Testis (tissue), 3 donors: ENCODE results near the gene DNER. TPM values are rescaled to one million over a fixed set of nuclear protein-coding genes. Genes with fewer than 3 reads are reported as not detected.
A peak's percentile ranks its signal among the peaks of the same experiment; 100 is the strongest.

ENCODE experiments used
- DNase-seq: peaks from one replicate; pipeline ENCODE4 v3.0.0-alpha.2; 2019
- H3K27ac ChIP-seq, 2 donors: fragments of 200-600 bp; sonication (generic); one replicate each; pipeline ENCODE4 v1.5.1; 2019
- H3K27me3 ChIP-seq: fragments of 200-600 bp; sonication (generic); one replicate; pipeline ENCODE4 v1.5.1; 2019
- H3K36me3 ChIP-seq: fragments of 200-600 bp; sonication (generic); one replicate; pipeline ENCODE4 v1.5.1; 2017; ENCODE audit warnings: low read depth; ENCODE audit errors: missing control alignments
- H3K4me1 ChIP-seq: fragments of 200-600 bp; sonication (generic); one replicate; pipeline ENCODE4 v1.5.1; 2019
- H3K4me3 ChIP-seq, 2 donors: fragments of 200-600 bp; sonication (generic); one replicate each; pipeline ENCODE4 v1.5.1; 2017 to 2019
- H3K9me3 ChIP-seq: fragments of 200-600 bp; sonication (generic); one replicate; pipeline ENCODE4 v1.5.1; 2017
- POLR2A ChIP-seq: fragments of 450-650 bp; IDR thresholded peaks from one replicate; pipeline ENCODE4 v1.6.1; 2017; ENCODE audit warnings: antibody characterized with exemption, mild to moderate bottlenecking, moderate library complexity
- WGBS, 2 donors: methylation state at CpG; one replicate each; pipeline ENCODE4 v1.1.5; 2018; 5-methylcytosine and 5-hydroxymethylcytosine counted together
- intact Hi-C: fragments of 100-400 bp; cut with DNase I; formaldehyde crosslinking; loops from one replicate; pipeline ENCODE4 v1.15.1; 2023; ENCODE audit warnings: low total_unique reads
- polyA plus RNA-seq: library from polyadenylated mRNA; stranded (reverse); fragments of 350-450 nt; fragmentation: Illumina TruSeq; extraction: RNeasy Lipid Tissue Mini Kit (QIAGEN cat#74804); gene quantifications from one replicate; pipeline ENCODE4 v1.2.3, GENCODE V29; 2014; ENCODE audit warnings: low read depth, low replicate concordance; ENCODE audit not compliant: insufficient read depth
- total RNA-seq, 2 donors: library from RNA; depleted of rRNA; stranded (reverse); fragments of >200 nt; gene quantifications; one replicate each; pipeline ENCODE4 v1.2.3, GENCODE V29; 2016
- TF ChIP-seq, protein P1 (sequence below), 3 experiments: fragments of 450-650 bp in 2 of 3; fragments of 200-600 bp in 1 of 3; sonication (generic) in 1 of 3; IDR thresholded peaks; one replicate each; pipeline ENCODE4 v1.5.1; 2016 to 2019; ENCODE audit warnings: antibody characterized with exemption in 3 of 3, mild to moderate bottlenecking in 2 of 3, moderate library complexity in 1 of 3

The DNER gene
- total and polyA plus RNA-seq, 3 donors from 2014 or later, result 2.0 to 4.8 (median 2.9) TPM

DNA sequence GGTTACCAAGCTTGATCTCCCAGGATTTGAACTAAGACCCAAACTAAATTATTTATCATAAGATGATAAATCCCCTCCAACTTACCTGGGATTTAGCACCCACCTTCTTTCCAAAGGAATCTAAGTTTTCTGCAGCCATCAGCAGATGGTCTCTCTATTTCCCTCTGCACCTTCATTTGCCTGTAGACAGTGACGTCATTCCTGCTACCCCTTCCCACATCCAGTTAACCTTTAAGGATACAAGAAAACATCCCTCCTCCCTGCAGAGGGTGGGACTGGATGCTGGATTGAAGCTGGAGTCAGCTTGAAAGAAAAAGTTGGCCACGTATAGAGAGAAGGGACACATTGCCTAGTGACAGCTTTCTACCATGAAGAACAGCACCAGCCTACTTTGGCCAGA is 3.7 kb upstream of the DNER start:
- WGBS, 2 donors, result 48 to 53% methylated on average over 2 of the region's 2 CpGs
- Histone ChIP-seq H3K9me3 (no peaks in the 10 kb centered on the region), H3K27me3 (no peaks in the 10 kb centered on the region), H3K4me3 (no peak overlapping the region), H3K4me1 (peaks cover 17% of the 10 kb centered on the region), H3K36me3 (no peaks in the 10 kb centered on the region), H3K27ac (no peak overlapping the region)
- TF ChIP-seq POLR2A, result no peak
- TF ChIP-seq, protein P1, sequence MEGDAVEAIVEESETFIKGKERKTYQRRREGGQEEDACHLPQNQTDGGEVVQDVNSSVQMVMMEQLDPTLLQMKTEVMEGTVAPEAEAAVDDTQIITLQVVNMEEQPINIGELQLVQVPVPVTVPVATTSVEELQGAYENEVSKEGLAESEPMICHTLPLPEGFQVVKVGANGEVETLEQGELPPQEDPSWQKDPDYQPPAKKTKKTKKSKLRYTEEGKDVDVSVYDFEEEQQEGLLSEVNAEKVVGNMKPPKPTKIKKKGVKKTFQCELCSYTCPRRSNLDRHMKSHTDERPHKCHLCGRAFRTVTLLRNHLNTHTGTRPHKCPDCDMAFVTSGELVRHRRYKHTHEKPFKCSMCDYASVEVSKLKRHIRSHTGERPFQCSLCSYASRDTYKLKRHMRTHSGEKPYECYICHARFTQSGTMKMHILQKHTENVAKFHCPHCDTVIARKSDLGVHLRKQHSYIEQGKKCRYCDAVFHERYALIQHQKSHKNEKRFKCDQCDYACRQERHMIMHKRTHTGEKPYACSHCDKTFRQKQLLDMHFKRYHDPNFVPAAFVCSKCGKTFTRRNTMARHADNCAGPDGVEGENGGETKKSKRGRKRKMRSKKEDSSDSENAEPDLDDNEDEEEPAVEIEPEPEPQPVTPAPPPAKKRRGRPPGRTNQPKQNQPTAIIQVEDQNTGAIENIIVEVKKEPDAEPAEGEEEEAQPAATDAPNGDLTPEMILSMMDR (IDR thresholded peaks at IDR 0.05), result no peak
- intact Hi-C loops, result no loop called here
- DNase-seq, result no peak

DNA sequence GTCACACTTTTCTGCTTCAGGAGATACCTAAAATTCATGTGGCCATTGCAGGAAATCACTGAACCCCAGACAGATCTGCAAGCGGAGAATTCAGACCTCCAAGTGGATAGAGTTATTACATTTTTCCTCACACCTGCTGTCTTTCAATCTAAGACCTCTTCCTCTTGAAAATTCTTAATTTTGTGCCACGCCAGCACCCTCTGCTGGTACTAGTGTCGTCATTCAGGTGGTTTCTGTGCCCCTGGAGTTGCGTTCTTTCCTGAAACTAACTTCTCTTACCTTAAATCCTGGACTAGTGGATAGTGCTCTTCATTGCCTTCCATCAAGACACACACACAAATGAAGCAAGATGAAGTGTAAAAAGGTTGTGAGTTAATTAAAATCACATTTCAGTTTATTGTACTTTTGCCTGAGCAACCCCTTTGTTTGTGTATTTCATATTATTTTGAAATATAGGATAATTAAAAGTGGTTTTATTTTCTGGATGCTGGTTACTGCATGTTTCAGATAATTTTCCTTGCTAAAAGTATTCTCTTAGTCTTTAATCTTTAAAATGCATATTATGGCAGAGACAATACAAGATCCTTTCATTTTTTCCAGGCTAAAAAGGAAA is 1.6 kb upstream of the DNER start:
- DNase-seq, result peak; percentile 31
- Histone ChIP-seq H3K4me1 (peaks cover 17% of the 10 kb centered on the region), H3K4me3 (no peak overlapping the region), H3K27me3 (no peaks in the 10 kb centered on the region), H3K27ac (no peak overlapping the region), H3K9me3 (no peaks in the 10 kb centered on the region), H3K36me3 (no peaks in the 10 kb centered on the region)
- intact Hi-C loops, result no loop called here
- TF ChIP-seq POLR2A, result no peak
- TF ChIP-seq, protein P1 (IDR thresholded peaks at IDR 0.05), result peak in 1 of 3 experiments; percentile 21
- WGBS, 2 donors, result 18 to 19% methylated on average over 4 of the region's 4 CpGs

DNA sequence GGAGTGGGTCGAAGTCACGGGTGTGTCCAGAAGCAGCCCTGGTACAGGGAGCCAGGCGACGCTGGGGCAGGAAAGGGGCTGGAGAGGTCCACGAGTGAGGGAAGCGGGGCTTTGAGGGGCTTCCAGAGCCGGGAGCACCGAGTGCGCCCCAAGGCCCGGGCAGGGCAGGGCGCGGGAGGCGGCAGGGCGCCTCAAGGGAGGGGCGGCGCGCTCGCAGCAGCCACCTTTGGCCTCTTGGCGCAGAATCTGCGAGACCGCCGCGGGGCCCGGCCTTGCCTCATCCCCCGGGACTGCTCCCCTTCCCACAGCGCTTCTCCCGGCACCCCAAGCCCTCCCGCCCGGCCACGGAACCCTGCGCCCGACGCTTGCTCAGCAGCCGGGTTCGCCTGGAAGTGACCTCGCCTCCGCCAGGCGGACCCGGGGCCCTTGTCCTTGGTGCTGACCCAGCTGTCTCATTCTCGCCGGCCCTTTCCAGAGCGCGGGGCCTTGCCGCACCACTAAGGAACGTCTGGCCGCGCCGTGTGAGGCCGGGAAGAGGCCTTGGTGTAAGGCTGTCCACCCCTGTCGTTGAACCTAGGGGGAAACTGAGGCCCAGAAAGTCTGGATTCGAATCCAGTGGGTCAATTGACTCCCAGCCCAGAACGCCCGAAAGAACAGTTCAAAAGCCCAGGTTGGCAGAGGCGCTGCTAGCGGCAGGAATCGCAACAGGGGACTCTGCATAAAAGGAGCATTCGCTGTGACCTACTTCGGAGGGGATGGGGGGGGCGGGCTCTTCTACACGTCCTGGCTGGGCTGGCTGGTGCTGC is 584 bp upstream of the DNER start:
- no peaks in the 10 kb centered on the region for H3K27me3 ChIP-seq
- intact Hi-C loops, result no loop called here

DNA sequence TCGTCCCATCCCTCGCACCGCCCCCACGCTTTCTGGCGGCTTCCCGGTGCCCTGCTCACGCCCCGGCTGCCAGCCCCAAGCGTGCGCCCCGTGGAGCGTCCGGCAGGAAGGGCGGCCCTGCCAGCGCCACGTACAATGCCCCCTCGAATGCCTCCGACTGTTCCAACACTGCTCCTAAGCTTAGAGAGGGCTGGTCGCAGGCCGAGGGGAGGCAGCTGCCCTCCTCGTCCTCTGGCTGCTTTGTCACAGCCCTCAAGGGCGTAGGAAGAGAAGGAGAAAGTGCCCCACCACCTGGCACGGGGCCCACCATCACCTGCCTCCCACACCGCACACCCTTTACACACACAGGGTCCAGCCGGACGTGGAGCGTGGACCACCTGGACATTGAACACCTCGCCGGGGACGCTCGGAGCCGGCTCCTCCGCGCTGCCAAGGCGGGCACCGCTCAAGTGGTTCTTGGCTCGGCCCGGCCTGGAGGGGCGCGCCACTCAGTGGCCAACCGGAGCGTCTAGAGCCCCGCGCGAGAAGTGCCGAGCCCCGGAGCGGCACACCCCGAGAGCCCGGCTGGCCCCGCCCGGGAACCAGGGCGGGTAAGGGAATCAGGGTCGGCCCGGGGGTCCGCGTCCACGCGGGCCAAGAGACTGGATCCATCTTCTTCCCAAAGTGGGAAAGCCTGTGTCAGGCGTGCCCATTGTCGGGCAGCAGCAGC is 830 bp downstream of the DNER start:
- intact Hi-C loops, result no loop called here
- H3K27ac ChIP-seq, result no peak overlapping the region
- no peaks in the 10 kb centered on the region for H3K36me3 ChIP-seq
- DNase-seq, result peak; percentile 51
- TF ChIP-seq, protein P1 (IDR thresholded peaks at IDR 0.05), result no peak
- no peak for TF ChIP-seq POLR2A
- H3K9me3 ChIP-seq, result no peaks in the 10 kb centered on the region
- peak overlapping the region; percentile 41 to 53 for H3K4me3 ChIP-seq
- H3K4me1 ChIP-seq, result peaks cover 17% of the 10 kb centered on the region
- no peaks in the 10 kb centered on the region for H3K27me3 ChIP-seq
- 1 to 2% methylated on average over 21 to 61 of the region's 61 CpGs for WGBS, 2 donors

More for the DNA sequence above, 584 bp upstream of the DNER start:
- 1 to 6% methylated on average over 8 to 59 of the region's 60 CpGs for WGBS, 2 donors
- peak; percentile 71 for DNase-seq
- Histone ChIP-seq H3K4me1 (peaks cover 17% of the 10 kb centered on the region), H3K36me3 (no peaks in the 10 kb centered on the region), H3K4me3 (peak overlapping the region; percentile 41 to 57), H3K9me3 (no peaks in the 10 kb centered on the region), H3K27ac (no peak overlapping the region)
- TF ChIP-seq, protein P1 (IDR thresholded peaks at IDR 0.05), result no peak
- TF ChIP-seq POLR2A, result no peak
